KBM-7 (cell line): ENCODE data around the gene CYP1A2.

Experiments
- DNase-seq: peaks from one replicate; pipeline ENCODE4 v3.0.0-alpha.2; 2015
- in situ Hi-C: fragments of 300-500 bp; cut with MboI; formaldehyde crosslinking; loops from 2 replicates; pipeline ENCODE4 v1.14.3; 2020; ENCODE audit warnings: low sequenced_read_pairs, low pct_unique_long_range_greater_than_20kb, mixed read lengths

The CYP1A2 gene

DNA sequence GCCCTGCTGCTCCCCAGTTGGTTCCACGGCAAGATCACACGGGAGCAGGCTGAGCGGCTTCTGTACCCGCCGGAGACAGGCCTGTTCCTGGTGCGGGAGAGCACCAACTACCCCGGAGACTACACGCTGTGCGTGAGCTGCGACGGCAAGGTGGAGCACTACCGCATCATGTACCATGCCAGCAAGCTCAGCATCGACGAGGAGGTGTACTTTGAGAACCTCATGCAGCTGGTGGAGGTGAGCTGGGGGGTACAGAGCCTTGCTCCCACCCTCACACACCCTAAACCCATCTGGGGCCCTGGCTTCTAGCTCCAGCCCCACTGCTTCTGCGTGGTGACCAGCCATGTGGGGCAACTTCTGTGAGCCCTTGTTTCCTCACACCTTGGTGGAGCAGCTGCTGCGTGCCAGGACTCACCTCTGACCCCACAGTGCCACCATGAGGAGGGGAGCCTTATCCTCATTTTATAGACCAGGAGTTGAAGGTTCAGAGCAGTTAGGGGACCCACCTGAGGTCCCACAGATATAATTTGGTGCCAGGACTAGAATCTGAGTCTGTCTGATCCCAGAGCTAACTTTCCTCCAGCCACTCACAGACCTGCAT lies 50.7 kb downstream of the CYP1A2 start:
- in situ Hi-C loops, result no loop called here
- DNase-seq, result peak; percentile 55

DNA sequence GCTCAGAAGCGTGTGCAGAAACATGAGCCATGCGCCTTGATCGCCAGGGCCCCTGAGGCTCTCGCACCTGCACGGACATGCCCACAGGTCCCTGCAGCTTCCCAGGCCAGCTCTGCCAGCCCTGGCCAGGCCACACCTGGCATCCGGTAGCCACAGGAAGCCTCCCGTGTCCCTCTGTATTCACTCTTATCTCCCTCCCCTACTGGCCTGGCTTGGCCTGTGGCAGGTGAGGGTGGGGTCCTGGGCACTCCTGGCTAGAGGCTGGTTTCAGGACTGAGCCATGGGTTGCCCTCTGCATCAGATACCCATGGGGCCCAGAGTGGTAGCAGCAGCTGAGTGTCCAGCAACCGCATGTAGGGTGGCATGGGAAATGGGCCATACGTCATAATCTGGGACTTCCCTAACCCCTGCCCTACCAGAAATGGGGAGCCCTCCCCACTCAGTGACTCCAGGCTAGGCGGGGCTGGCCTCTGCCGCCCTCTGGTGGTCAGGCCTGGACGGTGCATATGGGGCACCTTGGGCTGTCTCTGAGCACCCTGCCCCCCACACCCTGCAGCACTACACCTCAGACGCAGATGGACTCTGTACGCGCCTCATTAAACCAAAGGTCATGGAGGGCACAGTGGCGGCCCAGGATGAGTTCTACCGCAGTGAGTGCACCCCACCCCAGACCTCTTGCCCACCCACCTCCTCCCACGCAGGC lies 51.4 kb downstream of the CYP1A2 start:
- in situ Hi-C loops, result loop anchor here (25.0 kb wide), 1 partner anchor 512 kb away; no protein-coding TSS in a partner anchor
- DNase-seq, result peak; percentile 96

DNA sequence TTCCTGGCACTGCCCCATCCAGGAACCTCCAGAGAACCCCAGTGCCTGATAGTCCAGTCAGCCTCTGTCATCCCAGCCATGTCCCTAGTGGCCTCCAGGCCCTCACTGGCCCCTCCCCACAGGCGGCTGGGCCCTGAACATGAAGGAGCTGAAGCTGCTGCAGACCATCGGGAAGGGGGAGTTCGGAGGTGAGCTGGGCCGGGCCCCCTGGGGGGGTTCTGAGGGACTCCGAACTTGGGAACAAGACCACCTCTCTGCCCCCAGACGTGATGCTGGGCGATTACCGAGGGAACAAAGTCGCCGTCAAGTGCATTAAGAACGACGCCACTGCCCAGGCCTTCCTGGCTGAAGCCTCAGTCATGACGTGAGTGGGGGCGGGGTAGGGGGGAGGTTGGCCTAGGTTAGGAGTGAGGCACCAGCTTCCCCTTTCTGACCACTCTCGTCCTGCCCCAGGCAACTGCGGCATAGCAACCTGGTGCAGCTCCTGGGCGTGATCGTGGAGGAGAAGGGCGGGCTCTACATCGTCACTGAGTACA lies 52.0 kb downstream of the CYP1A2 start:
- in situ Hi-C loops, result loop anchor here (25.0 kb wide), 1 partner anchor 512 kb away; no protein-coding TSS in a partner anchor
- no peak for DNase-seq

DNA sequence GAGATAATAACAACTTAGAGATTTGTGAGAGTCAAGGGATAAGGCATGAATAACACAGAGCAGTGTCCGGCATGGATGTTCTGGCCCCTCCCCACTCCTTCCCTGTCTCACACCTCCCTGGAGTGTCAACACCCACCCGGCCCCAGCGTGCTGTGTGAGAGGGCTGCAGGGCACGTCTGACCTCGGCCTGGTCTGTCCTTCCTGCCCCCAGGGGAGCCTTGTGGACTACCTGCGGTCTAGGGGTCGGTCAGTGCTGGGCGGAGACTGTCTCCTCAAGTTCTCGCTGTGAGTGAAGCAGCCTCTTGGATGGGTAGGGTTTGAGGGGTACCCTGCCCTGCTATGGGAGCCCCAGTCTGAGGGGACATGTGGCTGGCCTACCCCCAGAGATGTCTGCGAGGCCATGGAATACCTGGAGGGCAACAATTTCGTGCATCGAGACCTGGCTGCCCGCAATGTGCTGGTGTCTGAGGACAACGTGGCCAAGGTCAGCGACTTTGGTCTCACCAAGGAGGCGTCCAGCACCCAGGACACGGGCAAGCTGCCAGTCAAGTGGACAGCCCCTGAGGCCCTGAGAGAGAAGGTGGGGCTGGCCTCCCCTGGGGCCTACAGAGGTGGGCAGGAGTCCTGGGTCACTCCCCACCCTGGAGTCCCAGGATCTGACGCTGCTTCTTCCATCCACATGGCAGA lies 52.8 kb downstream of the CYP1A2 start:
- DNase-seq, result no peak
- in situ Hi-C loops, result loop anchor here (25.0 kb wide), 1 partner anchor 511 kb away; no protein-coding TSS in a partner anchor

DNA sequence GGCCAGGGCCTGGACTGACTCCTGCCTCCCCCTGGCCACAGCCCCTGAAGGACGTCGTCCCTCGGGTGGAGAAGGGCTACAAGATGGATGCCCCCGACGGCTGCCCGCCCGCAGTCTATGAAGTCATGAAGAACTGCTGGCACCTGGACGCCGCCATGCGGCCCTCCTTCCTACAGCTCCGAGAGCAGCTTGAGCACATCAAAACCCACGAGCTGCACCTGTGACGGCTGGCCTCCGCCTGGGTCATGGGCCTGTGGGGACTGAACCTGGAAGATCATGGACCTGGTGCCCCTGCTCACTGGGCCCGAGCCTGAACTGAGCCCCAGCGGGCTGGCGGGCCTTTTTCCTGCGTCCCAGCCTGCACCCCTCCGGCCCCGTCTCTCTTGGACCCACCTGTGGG lies 53.6 kb downstream of the CYP1A2 start:
- DNase-seq, result no peak
- in situ Hi-C loops, result loop anchor here (25.0 kb wide), 1 partner anchor 510 kb away; no protein-coding TSS in a partner anchor

DNA sequence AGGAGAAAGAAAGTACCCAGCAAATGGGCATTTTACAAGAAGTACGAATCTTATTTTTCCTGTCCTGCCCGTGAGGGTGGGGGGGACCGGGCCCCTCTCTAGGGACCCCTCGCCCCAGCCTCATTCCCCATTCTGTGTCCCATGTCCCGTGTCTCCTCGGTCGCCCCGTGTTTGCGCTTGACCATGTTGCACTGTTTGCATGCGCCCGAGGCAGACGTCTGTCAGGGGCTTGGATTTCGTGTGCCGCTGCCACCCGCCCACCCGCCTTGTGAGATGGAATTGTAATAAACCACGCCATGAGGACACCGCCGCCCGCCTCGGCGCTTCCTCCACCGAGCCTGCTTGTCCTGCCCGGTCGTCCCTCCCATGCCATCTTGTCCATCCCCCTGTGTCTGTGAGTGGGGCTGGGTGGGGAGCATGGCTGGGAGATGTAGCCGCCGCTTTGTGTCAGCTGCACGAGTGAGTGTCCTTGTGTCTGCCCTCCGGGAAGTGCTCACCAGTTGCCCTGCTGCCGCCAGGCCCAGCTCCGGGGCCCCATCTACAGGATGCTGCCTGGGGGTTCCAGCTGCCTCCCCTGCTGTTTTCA lies 54.3 kb downstream of the CYP1A2 start:
- DNase-seq, result no peak
- in situ Hi-C loops, result loop anchor here (25.0 kb wide), 1 partner anchor 509 kb away; no protein-coding TSS in a partner anchor

DNA sequence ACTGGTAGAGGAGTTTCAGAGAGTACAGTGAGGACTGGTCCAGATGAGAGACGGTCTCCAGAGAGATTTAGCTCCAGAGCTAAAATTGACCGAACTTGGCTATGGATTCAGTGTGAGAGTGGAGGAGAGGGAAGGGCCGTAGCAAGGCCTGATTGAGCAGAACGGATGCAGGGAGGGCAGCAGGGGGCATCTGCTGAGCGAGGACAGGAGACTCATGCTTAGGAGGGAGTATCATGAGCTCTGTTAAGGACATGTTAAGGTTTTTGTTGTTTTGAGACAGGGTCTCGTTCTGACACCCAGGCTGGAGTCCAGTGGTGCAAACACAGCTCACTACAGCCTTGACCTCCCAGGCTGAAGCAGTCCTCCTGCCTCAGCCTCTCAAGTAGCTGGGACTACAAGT lies 56.3 kb downstream of the CYP1A2 start:
- in situ Hi-C loops, result loop anchor here (25.0 kb wide), 1 partner anchor 507 kb away; no protein-coding TSS in a partner anchor
- no peak for DNase-seq
